Glutamatergic neuron (in vitro differentiated cells): Measurements from ENCODE around the gene FLYWCH1. TPM values are rescaled to one million over a fixed set of nuclear protein-coding genes. Genes with fewer than 3 reads are reported as not detected.
A peak's percentile ranks its signal among the peaks of the same experiment; 100 is the strongest.
"Not testable (repeated sequence)": the region's sequence is repeated elsewhere in the genome, so short reads cannot be mapped to it uniquely, and the experiment has no call there.

Experiments used
- DNase-seq: peaks from one replicate; pipeline ENCODE4 v3.0.0; 2022
- H3K27ac Mint-ChIP-seq: one replicate; pipeline ENCODE4 v1.8.0; 2020; ENCODE audit warnings: mild to moderate bottlenecking, mixed read lengths, inconsistent platforms; ENCODE audit not compliant: unreplicated experiment
- H3K27me3 Mint-ChIP-seq: one replicate; pipeline ENCODE4 v1.8.0; 2020; ENCODE audit warnings: mild to moderate bottlenecking, moderate library complexity, mixed read lengths, inconsistent platforms; ENCODE audit not compliant: unreplicated experiment
- H3K36me3 Mint-ChIP-seq: one replicate; pipeline ENCODE4 v1.8.0; 2020; ENCODE audit warnings: mild to moderate bottlenecking, mixed read lengths, inconsistent platforms; ENCODE audit not compliant: unreplicated experiment
- H3K4me1 Mint-ChIP-seq: one replicate; pipeline ENCODE4 v1.8.0; 2020; ENCODE audit warnings: mild to moderate bottlenecking, low read depth, mixed read lengths, inconsistent platforms; ENCODE audit not compliant: unreplicated experiment
- H3K4me3 Mint-ChIP-seq: one replicate; pipeline ENCODE4 v1.8.0; 2020; ENCODE audit warnings: mild to moderate bottlenecking, mixed read lengths, inconsistent platforms; ENCODE audit not compliant: unreplicated experiment
- H3K9me3 Mint-ChIP-seq: one replicate; pipeline ENCODE4 v1.8.0; 2020; ENCODE audit warnings: mild to moderate bottlenecking, moderate library complexity, mixed read lengths, inconsistent platforms; ENCODE audit not compliant: unreplicated experiment
- CTCF ChIP-seq: fragments of 200-600 bp; sonication (generic); IDR thresholded peaks from one replicate; pipeline ENCODE4 v1.5.0; 2021; ENCODE audit not compliant: partially characterized antibody, unreplicated experiment
- total RNA-seq: library from RNA; stranded (reverse); fragmentation: NEBNext Ultra II Directional; extraction: Animal tissue kit (Norgen Biotek cat#: 25700); gene quantifications from one replicate; pipeline ENCODE4 v1.2.1, GENCODE V29; 2021; ENCODE audit not compliant: unreplicated experiment

FLYWCH1 gene
- total RNA-seq, 1 donor from 2014 or later = 77.1 TPM

- peak; percentile 61 for DNase-seq
- not testable (repeated sequence) for H3K27me3 Mint-ChIP-seq, H3K9me3 Mint-ChIP-seq, H3K27ac Mint-ChIP-seq, H3K36me3 Mint-ChIP-seq
- TF ChIP-seq CTCF = peak; percentile 28
- peak overlapping the region; percentile 14 for H3K4me3 Mint-ChIP-seq
- H3K4me1 Mint-ChIP-seq = peaks cover 12% of the 10 kb centered on the region
Observed at GRCh38 chr16:2907084-2907753, 4.5 kb upstream of the FLYWCH1 start.

DNA sequence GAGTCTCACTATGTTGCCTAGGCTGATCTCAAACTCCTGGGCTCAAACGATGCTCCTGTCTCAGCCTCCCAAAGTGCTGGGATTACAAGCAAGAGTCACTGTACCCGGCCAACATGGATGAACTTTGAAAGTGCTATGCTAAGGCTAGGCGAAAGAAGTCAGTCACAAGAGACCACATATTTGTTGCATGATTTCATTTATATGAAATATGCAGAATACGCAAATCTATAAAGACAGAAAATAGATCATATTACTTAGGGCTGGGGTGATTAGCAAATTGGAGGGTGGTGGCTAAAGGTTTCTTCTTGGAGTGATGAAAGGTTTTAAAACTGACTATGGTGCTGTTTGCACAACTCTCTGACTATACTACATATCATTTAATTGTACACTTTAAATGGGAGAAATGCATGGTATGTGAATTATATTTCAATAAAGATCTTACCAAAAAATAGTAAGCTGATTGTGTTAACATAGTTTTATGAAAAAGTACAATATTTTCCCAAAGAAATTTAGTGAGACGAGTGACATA, 1.2 kb upstream of the FLYWCH1 start:
- Mint-ChIP-seq H3K27ac (no peak overlapping the region), H3K9me3 (peaks cover 12% of the 10 kb centered on the region), H3K4me1 (peaks cover 20% of the 10 kb centered on the region), H3K27me3 (peaks cover 5% of the 10 kb centered on the region), H3K4me3 (peak overlapping the region; percentile 84), H3K36me3 (no peaks in the 10 kb centered on the region)
- no peak for DNase-seq
- TF ChIP-seq CTCF = no peak

GRCh38 chr16:2912330-2913199, 834 bp downstream of the FLYWCH1 start:
- Mint-ChIP-seq H3K4me1 (peaks cover 9% of the 10 kb centered on the region), H3K27me3 (peaks cover 5% of the 10 kb centered on the region), H3K9me3 (peaks cover 11% of the 10 kb centered on the region), H3K36me3 (no peaks in the 10 kb centered on the region), H3K4me3 (peak overlapping the region; percentile 92), H3K27ac (peak overlapping the region; percentile 71)
- DNase-seq = peak; percentile 45
- TF ChIP-seq CTCF = no peak

DNA sequence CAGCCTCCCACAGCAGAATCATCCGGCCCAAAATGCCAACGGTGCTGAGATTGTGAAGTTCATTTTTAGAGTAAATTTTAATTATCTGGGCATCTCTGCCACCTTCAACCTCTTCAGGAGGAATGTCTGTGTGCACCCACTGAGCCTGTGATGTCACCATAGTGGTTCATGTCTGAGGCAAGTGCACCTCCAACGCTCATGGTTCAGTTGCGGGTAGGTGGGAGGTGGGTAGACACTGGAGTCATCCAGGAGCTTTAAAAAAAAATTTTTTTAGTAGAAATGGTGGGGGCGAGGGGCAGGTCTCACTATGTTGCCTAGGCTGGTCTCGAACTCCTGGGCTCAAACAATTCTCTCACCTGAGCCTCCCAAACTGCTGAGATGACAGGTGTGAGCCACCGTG, 1.9 kb downstream of the FLYWCH1 start:
- TF ChIP-seq CTCF = no peak
- H3K9me3 Mint-ChIP-seq = peaks cover 11% of the 10 kb centered on the region
- peak overlapping the region; percentile 92 for H3K4me3 Mint-ChIP-seq
- peaks cover 5% of the 10 kb centered on the region for H3K27me3 Mint-ChIP-seq
- peaks cover 9% of the 10 kb centered on the region for H3K4me1 Mint-ChIP-seq
- no peak overlapping the region for H3K27ac Mint-ChIP-seq
- no peaks in the 10 kb centered on the region for H3K36me3 Mint-ChIP-seq
- no peak for DNase-seq
